T follicular helper cell (primary cell): ENCODE data around the gene WDR55.
"Not testable (repeated sequence)": the region's sequence is repeated elsewhere in the genome, so short reads cannot be mapped to it uniquely, and the experiment has no call there.

ENCODE experiments used
- DNase-seq: peaks from one replicate; pipeline ENCODE4 v3.0.0-alpha.2; 2020; ENCODE audit warnings: low read depth
- total RNA-seq, 2 experiments: gene quantifications; one replicate each; lab custom pipeline; 2026; lab: John Stamatoyannopoulos, UW

The WDR55 gene, protein sequence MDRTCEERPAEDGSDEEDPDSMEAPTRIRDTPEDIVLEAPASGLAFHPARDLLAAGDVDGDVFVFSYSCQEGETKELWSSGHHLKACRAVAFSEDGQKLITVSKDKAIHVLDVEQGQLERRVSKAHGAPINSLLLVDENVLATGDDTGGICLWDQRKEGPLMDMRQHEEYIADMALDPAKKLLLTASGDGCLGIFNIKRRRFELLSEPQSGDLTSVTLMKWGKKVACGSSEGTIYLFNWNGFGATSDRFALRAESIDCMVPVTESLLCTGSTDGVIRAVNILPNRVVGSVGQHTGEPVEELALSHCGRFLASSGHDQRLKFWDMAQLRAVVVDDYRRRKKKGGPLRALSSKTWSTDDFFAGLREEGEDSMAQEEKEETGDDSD
- 83.6 to 88.6 reads per million in 2 experiments for total RNA-seq

DNA sequence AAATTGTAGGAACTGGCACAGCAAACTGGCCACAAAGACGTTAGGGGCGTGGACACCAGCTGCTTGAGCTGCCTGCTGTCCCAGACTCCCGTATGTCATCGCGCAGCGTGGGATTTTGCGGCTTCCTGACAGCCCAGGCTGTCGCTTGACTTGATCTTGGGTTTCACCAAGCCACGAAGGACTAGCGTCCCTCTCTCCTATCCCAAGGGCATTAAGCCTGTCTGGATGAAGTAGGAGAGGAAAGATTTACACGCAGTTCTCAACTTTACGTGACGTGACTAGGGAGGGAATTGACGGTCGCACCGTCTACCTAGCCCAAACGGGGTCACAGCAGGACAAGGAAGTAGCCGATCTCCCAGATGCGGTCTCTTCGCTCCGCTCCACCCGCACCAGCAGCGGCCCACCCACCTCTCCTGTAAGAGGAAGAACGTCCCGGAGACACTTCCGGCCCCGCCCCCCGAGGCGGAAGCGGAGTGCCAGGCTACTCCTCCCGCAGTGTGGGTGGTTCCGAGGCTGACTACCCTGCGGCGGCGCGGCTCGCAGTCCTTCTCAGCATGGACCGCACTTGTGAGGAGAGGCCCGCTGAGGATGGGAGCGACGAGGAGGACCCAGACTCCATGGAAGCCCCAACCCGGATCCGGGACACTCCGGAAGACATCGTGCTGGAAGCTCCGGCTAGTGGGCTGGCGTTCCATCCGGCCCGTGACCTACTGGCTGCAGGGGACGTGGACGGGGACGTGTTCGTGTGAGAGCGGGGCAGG is at the start of gene WDR55:
WDR55 (plus strand) TSS at position 546 of the 761 bp plus-strand sequence; CDS start at position 555, 9 bp downstream.
- DNase-seq, result peak; percentile 93

- DNase-seq, result no peak
Observed at GRCh38 chr5:140622301-140622700, 42.4 kb upstream of the WDR55 start.

- not testable (repeated sequence) for DNase-seq
Observed at GRCh38 chr5:140623061-140623460, 41.6 kb upstream of the WDR55 start.

DNA sequence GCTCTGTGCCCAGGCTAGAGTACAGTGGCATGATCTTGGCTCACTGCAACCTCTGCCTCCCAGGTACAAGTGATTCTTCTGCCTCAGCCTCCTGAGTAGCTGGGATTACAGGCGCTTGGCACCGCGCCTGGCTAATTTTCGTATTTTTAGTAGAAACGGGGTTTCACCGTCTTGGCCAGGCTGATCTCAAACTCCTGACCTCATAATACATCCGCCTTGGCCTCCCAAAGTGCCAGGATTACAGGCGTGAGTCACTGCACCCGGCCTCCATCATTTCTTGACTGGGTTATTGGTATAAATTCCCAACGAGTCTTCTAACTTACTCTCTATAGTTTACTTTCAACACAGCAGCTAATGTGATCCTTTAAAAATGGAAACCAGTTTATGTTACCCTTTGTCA is 39.8 kb upstream of the WDR55 start:
- not testable (repeated sequence) for DNase-seq

- no peak for DNase-seq
Observed at GRCh38 chr5:140627972-140628371, 36.7 kb upstream of the WDR55 start.

- DNase-seq, result no peak
Observed at GRCh38 chr5:140628711-140629110, 36.0 kb upstream of the WDR55 start.

GRCh38 chr5:140630292-140631035 is 34.2 kb upstream of the WDR55 start:
- DNase-seq, result no peak

DNA sequence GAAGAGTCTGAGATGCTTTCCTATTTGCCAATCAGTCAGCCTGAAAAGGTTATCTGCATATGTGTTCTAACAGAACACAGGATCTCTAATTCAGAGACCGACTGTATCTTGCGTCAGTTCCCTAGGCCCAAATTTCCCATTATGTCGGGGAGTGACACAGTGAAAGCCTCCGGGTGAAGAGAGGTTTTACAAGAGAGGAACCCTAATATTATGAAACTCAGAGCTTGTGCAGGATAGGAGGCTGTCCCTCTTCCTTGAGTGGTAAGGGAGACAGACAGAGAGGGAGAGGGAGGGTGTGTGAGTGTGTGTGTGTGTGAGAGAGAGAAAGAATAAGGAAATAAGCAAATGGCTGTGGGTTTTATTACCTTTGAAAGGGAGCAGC is 33.7 kb upstream of the WDR55 start:
- DNase-seq, result no peak

GRCh38 chr5:140631831-140632365 is 32.8 kb upstream of the WDR55 start:
- no peak for DNase-seq

GRCh38 chr5:140632366-140633020 is 32.2 kb upstream of the WDR55 start:
- DNase-seq, result no peak

- DNase-seq, result no peak
Observed at GRCh38 chr5:140633021-140633471, 31.7 kb upstream of the WDR55 start, which contains the start of gene CD14. Gene CD14, minus strand, starts transcription at chr5:140633175. Its CDS starts 104 bp downstream, at chr5:140633071.

DNA sequence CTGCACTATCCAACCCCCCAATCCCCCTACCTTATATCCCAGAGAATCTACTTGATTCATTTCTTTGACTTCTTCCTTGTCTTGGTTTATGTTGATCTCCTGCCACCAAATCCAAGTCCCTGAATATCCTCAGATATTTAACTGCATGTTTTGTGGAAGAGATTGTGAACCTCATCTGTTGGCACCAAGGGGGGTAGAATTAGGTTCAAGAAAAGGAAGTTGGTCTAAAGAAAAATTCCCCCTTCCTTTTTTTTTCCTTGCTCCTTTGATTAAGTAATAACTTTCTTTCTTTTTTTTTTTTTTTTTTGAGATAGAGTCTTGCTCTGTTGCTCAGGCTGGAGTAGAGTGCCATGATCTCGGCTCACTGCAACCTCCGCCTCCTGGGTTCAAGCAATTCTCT is 31.2 kb upstream of the WDR55 start:
- no peak for DNase-seq

DNA sequence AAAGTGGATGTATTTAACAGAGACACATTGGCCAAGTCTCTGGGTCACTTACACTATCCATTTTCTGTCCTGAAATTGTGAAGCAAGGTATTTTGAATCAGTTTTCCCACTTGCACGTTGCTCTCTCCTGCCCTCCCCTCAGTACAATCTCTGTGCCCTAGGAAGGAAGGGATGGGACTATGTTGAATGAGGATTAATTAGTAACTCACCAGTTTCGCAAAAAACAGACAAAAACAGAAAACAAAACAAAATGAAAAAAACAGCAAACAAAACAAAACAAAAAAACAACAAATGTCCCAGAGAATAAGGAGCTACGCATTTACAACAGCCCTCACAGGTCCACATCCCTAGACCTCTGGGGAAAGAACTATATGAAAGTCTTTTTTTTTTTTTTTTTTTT is 30.6 kb upstream of the WDR55 start:
- no peak for DNase-seq

DNA sequence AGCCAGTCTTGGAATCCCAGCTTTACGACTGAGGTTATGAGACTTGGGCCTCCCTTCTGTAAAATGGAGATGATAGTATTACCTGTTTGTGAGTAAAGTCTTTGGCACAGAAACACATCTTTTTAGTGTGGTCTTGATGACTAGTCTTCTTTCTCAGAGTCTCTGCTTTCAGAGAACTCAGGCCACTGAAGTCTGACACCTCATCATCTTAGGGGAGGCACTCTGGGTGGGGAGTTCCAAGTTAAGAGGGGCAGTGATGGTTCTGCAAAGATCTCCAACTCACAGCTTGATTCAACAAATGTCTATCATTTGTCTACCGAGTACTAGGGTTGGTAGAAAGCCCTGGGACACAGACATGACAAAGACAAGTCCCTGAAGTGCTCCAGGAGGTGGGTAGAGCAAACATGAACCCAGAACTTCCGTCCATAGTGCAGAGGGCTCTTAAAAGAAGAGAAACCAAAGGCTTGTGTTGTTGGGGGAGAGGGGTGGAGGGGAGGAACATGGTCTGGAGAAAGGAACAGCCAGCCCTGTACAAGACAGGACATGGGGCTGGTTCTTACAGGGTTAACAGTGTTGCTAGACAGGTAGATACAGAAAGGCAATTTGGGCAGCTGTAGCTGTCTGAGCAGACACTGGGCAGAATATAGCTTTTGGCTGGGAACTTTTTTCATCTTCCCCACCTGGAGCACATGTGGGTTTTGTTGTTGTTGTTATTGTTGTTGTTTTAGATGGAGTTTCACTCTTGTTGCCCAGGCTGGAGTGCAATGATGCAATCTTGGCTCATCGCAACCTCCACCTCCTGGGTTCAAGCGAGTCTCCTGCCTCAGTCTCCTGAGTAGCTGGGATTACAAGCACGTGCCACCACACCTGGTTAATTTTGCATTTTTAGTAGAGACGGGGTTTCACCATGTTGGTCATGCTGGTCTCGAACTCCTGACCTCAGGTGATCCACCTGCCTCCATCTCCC is 29.1 kb upstream of the WDR55 start:
- no peak for DNase-seq

DNA sequence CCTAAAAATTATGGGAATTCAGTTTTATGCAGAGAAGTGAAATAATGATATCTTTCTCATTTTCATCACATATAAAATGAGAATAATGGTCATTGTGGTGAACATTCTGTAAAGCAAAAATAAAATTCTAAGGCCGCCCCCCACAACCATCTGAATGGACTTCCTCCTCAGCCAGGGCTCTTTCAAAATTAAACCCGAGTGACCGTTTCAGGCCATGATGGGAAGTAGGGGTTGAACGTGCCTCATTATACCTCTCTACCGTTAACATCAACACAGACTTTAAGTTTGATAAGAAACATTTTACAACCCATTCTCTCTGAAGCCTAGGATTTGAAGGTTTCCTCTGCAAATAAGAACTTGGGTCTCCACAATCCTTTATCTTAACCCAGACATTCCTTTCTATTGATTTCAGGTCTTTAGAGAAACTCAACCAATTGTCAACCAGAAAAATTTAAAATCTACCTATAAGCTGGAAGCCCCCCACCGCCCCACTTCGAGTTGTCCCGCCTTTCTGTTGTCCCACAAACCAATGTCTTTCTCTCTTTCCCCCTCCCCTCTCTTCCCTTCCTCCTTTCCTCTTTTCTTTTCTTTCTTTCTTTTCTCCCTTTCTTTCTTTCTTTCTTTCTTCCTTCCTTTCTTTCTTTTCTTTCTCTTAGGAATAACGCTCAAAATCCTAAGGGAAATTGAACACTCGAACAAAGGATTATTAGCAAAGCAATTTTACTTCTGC is 27.2 kb upstream of the WDR55 start:
- no peak for DNase-seq

GRCh38 chr5:140638898-140639147 is 25.9 kb upstream of the WDR55 start:
- DNase-seq, result not testable (repeated sequence)

GRCh38 chr5:140639148-140639981 is 25.3 kb upstream of the WDR55 start, which contains the start of gene TMCO6:
Gene TMCO6, plus strand, starts transcription at chr5:140639451. Its CDS starts 77 bp downstream, at chr5:140639528.
- DNase-seq, result peak; percentile 96

- DNase-seq, result no peak
Observed at GRCh38 chr5:140641716-140642115, 23.0 kb upstream of the WDR55 start.

DNA sequence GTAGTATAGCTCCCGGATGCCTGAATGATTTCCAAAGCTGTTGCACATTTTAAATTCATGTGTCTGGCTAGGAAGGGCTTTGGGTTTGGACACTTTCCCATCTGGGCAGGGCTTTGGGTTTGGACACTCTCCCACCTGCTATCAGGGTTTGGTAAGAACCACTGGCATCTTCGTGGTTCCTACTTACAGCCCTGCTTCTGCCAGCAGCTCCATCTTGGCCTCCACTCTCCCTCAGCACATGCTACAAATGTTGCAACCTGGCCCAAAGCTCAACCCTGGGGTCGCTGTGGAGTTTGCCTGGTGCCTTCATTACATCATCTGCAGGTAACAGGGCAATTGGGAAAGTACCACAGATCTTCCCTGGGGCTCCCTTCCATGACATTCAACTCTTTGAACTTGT is 22.0 kb upstream of the WDR55 start:
- DNase-seq, result no peak
